HT1080 (cell line): ENCODE measurements around the gene SLC18B1. TPM values are rescaled to one million over a fixed set of nuclear protein-coding genes. Genes with fewer than 3 reads are reported as not detected.

ENCODE experiments used
- DNase-seq: peaks from one replicate; pipeline ENCODE4 v3.0.0-alpha.2; 2015; ENCODE audit warnings: low read depth
- polyA plus RNA-seq, 2 experiments: library from polyadenylated mRNA; depleted of rRNA; stranded (reverse); fragments of >200 nt; gene quantifications; 2 replicates each; pipeline ENCODE4 v1.2.3, GENCODE V29; 2015
- total RNA-seq: library from RNA; depleted of rRNA; stranded (reverse); fragments of >200 nt; shearing (Covaris generic); gene quantifications from 2 replicates; pipeline ENCODE4 v1.2.3, GENCODE V29; 2014; rRNA removed

SLC18B1 gene
- total RNA-seq: 4.5 and 5.5 TPM in 2 replicates
- polyA plus RNA-seq (2015; cell fraction: cytosol; rRNA removed): 4.1 and 5.0 TPM in 2 replicates
- 6.1 and 6.5 TPM in 2 replicates for polyA plus RNA-seq (2015; cell fraction: nucleus; rRNA removed)

DNA sequence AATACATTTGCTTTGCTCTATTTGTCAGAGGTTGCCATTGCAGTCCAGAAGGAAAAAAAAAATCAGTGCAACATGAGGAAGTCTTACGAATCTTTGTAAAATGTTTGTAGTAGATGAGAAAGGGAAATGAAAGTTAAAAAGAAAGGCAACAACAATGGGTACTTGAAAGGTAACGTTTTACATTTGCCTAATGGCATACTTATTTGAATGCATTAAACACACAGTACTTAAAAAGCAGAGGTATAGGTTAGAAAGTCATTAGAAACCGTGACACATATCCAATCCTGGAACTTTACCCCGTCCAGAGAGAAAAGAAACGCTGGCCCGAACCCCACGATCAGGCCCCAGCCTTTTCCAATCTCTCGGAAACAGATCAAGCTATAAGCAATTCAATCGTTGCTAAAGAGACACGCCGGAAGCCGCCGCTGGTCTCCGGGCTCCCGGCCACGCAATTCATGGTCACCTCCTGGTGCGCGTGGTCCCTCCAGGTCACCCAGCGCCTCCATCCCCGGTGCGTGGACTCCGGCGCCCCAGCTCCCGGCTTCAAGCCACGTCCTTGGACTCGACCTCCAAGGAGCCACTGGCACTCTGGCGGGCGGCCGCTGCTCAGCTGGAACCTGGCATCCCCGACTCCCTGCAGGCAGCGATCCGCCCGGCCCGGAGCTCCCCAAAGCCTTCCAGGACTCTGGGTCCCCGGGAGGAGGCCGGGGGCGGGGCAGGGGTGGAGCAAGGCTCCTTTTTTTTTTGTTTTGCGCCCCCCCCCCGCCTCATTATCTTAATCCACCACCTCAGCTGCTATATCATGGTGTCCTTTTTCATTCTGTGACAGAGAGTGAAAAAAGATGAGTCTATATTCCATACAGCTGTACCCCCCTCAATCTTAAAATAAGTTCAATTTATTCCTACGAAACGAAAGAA, at the start of gene SLC18B1:
Gene SLC18B1 (minus strand): TSS at position 687 of the 918 bp plus-strand sequence. CDS start 181 bp downstream, at position 506.
- peak; percentile 36 for DNase-seq

DNA sequence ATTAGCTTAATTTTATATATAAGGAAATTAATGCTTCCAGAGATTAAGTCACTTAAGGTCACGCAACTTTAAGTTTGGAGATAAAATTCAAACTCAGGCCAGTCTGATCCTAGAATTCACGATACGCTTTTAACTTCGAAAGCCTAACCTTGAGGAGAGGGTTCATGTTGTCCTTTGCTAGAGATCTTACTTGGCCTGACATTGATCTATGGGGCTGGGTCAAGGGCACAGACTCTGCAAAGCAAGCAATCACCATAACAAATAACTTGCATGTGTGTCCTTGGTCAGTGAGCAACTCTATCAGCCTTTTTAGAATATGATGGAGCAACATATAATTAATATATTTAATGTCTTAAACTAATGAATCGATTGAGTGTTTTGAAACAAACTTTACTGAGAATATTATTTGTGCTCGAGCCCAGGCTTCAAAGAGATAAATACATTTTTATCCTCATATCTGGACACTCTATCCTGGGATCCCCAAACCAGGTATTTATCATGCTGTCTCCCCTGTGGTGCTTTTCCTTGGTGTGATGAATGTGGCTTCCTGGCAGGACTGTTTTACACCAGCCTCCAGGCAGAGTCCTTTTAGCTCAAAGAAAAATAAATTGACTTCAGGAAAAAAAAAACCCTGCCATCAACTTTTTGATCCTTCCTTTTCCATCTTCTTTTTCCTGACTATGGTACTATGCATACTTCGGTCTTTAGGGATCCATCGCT, 45.0 kb upstream of the SLC18B1 start:
- DNase-seq: no peak

DNA sequence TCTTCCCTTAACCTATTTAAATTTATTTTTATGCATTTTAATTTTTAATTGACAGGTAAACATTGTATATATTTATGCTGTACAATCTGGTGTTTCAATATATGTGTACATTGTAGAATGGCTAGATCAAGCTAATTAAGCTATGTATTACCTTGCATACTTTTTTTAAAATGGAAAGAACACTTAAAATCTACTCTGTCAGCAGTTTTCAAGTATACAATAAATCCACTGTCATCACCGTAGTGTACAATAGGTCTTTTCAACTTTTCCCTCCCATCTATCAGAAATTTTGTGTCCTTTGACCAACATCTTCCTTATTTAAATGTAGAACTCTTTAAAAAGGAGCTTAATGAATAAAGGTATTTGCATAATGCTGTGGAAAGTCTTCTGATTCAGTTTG, 43.5 kb upstream of the SLC18B1 start:
- DNase-seq: no peak

DNA sequence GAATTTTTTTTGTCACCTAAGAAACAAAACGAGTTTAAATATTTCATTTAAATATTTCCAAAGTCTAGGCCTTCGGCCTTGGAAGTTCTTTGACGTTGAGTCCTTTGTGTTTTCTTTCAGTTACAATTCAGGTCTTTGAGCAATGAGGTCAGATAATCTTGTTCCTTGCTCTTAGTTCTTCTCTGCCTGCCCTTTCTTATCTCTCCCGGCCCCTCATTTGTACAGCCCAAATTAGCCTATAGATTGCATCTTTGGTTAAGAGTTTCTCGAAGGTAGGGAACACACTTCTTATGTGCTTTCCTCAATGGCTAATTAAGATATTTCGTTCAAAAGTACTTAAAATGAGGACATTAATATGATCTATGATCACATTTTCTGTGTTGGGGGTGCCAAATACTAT, 34.5 kb upstream of the SLC18B1 start:
- DNase-seq: no peak

DNA sequence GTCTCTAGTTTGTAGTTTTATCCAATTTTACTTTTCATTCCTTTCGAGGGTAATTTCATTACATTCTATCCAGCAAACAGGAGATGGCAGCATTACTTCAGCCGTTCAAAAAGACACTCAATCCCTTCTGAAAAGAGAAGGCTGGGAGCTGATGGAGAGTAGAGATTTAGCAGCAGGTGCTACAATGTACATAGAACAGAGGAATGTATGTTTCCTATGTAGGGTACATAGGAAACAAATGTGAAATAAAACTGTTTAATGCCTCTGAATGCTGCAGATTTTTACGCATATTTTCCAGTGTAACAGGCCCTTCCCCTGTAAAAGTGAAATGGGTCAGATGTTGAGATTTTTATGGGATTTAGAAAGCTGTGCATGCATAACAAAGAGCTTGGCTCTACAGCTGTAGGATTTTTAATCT, 31.9 kb upstream of the SLC18B1 start:
- peak; percentile 24 for DNase-seq

DNA sequence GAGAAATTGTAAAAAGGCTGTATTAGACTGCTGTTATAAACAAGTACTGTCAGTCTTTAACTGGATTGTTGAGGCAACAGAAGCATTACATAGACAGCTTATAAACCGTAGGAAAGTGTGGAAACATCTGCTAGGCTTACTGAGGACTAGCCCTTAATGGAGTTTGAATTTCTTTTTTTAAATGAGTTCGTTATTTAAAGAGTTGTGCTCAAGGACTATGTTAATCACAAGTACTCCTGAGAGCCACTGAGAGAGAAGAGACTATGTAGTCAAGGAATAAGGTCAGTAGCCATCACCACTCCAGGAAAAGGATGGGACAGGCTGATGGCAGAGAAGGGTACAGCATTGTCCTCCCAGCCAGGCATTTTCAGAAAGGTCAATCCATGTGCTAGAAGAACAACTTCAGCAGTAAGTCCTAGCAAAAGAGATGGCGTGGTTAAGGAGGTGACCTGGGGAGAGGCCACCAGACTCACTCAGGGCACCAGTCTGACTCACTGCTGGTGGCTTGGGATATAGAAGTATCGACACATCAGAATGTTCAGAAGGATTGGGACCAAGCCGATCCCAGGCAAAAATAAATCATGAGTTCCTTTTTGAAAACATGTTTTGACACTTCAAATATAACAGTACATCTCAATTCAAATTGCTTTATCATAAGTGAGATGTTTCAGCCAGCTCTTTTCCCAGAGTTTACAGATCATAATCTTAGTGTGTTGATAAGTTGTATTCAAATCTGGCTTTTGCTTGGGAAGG, 22.4 kb upstream of the SLC18B1 start:
- DNase-seq: peak; percentile 47

DNA sequence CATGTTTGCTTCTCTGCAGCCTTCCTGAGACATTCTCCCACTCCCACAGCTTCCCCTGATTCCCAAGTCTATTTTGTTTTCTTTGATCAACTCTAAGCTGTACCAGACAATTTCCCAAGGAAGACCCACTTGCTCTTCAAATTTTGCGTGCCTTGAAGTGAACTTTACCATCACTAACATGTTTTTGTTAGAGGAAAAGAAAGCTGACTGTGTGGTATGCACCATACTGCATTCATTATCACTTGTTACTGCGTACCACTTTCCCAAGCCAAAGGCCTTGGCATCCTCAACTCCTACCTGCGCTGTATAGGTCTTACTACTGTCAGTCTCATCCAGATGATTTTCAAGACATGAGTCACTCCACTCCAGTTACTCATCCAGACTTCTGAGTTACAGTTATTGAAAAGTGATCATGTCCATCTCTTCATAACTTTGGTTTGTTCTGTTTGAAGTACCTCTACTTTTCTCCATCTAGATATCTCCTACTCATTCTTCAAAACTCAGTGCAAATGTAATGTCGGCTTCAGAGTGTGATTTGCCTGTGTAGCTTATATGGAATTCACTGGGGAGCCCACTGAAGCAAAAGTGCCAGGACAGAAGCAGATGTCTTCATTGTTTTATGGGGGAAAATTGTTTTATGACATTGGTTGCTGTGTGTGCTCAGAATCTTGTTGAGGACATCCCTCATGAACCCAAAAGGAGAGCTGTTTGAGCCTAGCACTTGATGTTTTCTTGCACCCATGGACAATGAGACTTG, 21.1 kb upstream of the SLC18B1 start:
- peak; percentile 63 for DNase-seq

DNA sequence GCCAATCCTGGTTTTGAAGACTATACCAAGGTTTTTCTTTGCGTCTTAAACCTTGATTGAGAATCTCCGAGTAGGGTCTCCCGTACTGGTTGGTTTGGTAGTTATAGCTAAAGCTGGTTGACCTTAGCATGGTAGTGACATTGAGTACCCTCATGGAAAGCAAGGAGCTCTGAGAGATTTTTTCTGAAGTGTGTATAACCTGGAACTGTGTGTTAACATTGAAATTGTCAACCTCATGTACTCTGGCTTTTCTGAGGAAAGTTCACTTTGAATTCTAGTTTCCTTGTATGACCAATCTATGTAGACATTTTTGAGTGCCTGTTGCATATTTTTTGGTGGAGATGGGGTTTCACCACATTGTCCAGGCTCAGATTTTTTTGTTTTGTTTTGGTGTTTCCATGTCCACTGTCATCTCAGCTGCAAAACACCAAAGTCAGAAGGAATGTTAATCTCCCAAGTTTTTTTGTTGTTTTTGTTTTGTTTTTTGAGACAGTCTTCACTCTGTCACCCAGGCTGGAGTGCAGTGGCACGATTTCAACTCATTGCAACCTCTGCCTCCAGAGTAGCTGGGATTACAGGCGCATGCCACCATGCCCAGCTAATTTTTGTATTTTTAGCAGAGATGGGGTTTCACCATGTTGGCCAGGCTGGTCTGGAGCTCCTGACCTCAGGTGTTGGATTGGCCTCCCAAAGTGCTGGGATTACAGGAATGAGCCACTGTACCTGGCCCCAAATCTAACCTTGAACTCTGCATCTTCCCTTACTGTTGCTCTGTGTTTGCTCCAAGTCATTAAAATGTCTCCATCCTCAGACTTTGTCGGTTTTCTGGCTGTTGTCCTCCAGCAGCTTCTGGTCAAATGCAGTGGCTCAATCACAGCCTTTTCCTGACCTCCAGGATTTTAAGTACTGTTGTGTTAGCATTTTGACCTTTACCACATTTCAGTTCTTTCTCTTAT, 20.2 kb upstream of the SLC18B1 start:
- DNase-seq: peak; percentile 64

DNA sequence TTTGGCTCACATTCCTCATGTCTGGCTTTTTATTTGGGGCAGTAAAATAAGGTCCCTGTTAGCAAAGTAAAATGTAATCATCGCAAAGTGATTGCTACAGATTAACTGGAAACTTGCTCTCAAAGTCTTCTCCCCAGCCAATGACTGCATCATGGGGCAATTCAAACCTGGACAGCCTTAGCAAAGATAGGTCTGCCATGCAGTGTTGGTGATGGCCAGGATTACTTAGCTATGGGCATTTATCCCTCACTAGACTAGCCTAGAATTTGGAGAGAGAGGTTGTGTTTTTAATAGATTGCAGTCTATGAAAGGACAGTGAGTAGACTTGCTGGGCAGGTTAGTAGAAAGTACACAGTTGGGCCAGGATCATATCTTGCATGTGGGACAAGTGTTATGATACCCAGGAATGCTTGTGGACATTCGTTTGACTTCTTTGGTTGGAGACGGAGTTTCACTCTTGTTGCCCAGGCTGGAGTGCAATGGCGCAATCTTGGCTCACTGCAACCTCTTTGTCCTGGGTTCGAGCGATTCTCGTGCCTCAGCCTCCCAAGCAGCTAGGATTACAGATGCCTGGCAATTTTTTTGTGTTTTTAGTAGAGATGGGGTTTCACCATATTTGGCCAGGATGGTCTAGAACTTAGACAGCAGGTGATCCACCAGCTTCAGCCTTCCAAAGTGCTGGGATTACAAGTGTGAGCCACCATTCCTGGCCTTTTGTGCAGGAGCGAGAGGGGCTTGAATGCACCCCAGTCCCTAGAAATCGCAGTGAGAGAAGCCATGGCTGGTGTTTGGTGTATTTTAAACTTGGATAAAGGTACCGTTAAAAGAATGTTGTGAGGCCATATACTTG, 19.3 kb upstream of the SLC18B1 start:
- no peak for DNase-seq

DNA sequence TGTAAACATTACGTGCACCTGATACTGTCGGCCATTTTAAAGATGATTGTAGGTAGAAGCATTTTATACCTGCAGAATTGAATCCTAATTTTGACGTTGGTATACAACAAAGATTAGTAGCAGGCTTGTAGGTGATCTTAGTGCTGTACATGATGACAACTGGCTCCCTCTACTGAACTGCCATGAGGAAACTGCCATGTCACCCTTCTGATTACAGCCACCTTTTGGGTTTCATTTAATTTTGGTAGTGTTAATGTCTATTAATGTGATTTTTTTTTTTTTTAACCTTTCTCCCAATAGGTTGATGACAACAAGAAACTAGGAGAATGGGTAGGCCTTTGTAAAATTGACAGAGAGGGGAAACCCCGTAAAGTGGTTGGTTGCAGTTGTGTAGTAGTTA, 18.2 kb upstream of the SLC18B1 start:
- DNase-seq: no peak

DNA sequence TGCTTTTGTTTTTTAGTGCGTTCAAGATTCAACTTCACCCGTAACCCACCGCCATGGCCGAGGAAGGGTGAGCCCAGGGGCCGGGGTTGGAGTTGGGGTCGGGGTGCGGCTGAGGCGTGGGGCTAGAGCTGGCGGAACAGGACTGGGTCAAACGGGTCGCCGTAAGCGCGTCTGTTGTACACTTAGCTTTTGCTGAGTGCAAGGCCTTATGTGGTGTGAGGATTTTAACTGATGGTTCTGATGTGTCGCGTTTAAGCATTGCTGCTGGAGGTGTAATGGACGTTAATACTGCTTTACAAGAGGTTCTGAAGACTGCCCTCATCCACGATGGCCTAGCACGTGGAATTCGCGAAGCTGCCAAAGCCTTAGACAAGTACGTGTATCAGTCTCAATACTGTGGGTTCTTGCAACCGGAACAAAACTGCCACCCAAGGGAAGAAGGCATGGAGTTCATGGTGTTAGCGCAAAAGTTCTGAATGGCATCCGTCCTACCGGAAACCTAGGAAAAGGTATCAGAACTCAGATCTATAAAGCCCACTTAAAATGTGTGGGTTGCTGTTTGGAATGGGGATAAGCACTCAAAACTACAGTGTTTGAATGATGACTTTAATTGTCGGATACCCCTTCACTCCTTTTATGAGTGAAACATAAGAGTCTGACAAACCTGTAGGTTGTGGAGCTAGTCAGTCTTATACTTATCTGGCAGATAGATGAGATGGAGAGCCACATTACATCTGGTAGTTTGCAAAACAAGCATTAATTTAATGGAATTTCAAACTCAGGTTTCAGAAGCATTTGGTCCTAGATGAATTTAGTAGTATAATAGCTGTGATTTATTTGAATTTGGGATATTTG, 16.5 kb upstream of the SLC18B1 start:
- peak; percentile 24 for DNase-seq

DNA sequence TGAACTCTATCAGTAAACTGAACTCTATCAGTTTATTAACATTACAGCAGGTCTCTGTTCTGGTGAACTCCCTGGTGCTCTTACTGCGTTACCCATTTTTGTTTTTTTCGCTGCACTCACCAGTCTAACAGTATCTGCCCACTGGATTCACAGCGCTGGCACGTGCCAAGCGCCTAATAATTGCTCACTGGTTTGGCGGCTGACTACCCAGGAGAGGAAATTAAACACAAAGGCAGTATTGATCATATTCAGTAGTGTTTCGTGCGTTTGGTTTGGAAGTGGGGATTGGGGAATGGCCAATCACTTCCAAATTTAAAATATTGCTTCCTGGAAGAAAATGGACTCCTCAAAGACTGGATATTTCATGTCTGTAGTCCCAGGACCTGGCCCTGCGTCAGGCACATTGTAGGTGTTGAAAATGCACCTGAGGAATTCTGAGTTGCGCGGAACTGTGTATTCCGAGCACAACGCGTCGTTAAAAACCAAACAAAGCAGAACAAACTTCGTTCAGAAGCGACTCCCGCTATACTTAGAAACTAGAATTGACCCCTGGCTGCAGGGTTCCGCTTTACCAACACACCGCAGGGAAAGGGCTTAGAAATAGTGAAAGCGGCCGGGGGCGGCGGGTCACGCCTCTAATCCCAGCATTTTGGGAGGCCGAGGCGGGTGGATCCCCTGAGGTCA, 14.9 kb upstream of the SLC18B1 start:
- DNase-seq: no peak

DNA sequence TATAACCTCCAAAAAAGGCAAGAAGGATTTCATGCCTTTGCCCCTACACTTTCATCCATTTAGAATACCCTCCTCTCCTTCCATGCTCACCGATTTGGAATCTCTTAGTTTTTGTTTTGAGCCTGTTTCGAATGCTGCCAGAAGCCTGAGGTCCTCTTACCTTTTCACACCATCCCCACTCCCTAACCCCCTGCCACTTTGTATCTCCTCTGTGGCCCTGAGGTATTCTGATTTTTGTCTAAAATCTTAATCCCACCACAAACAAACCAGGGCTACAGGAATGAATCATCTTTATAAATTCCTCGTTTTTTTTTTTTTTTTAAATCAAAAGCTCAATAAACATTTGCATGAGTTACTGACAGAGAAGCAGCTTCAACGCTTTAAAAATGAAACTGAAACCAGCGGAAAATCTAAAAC, 14.3 kb upstream of the SLC18B1 start:
- DNase-seq: peak; percentile 58

DNA sequence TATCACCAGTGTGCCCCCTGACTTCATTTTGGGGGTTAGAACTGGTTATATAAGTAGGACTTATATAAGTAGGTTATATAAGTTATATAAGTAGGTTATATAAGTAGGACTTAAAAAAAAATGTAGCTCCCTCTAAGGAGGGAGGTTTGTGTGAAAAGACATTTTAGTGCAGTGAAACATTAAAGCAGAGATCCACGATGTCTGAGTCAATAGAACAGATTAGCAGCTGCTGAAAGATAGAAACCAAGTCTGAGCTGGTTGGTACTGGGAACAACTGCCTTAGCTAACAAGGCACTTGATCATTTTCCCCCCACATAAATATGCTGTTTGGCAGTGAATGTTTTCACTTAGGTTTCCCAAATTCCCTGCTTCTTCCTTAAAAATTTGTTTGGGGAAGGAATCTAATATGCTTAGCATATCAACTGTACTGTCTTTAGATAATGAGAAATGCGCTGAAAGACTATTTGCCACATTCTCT, 13.9 kb upstream of the SLC18B1 start:
- peak; percentile 54 for DNase-seq

DNA sequence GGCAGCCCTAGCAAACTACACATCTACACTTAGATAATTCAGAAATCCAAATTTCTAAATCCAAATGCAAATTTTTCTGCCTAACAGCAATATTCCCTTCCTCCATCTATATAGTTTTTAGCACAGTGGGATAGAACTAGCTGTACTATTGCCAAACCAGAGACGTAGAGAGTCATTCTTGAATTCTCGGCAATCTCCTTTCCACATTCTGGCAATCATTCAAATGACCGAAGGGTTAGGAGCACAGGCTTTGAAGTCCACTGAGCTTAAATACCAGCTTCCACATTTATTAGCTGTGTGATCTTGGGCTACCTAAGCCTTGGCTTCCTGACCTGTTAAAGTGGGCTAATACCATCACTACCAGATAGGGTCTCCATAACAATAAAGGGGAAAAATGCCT, 12.8 kb upstream of the SLC18B1 start:
- DNase-seq: no peak

DNA sequence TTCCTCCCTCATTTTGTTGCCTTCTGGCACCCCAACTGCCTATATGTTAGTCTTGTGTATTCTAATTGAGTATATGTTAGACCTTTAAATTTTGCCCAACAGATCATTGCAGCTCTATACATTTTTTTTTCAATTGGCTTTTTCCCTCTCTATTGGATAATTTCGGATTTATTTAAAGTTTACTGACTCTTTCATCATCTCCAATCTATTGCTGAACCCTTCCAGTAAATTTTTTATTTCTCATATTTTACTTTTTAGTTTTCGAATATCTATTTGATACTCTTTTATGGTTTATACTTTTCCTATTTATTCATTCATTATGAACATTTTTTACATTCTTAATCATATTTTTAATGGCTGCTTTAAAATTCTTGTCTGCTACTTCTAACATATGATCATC, 7.1 kb upstream of the SLC18B1 start:
- no peak for DNase-seq

DNA sequence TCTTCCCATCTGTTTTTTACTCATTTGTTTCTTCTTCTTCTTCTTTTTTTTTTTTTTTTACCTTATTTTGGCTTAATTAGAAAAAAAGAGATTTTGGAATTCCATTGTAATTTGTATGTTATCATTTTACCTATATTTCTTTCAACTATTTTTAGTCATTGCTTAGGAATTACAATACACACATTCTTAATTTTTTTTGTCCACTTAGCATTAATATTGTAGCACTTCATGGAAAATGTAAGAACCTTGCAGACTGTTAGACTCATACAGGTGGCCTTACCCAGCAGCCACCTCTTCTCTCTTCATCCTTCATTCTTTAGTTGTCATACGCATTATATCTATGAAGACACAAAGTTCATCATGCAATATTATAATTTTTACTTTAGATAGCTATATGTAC, 5.8 kb upstream of the SLC18B1 start:
- DNase-seq: no peak
